GM12892 (cell line): ENCODE data around the gene TEX9.

Experiments used
- POLR2A ChIP-seq: IDR thresholded peaks from 2 replicates; pipeline ENCODE4 v1.6.1; 2011; ENCODE audit warnings: low read depth, low read length, control low read depth
- POLR2AphosphoS5 ChIP-seq: IDR thresholded peaks from 2 replicates; pipeline ENCODE4 v1.6.1; 2011; ENCODE audit warnings: low read depth, low read length, control low read depth

- TF ChIP-seq POLR2AphosphoS5 (no peak), POLR2A (no peak)
These were observed 11.5 kb upstream of the TEX9 start for GRCh38 chr15:56353740-56354139.
